ENCODE results near the gene PMVK. TPM values are rescaled to one million over a fixed set of nuclear protein-coding genes. Genes with fewer than 3 reads are reported as not detected.

PMVK gene
- polyA plus RNA-seq, 1 donor from 2014 or later: 21.1 TPM

GRCh38 chr1:154951901-154952657 is 15.6 kb upstream of the PMVK start:
- Histone ChIP-seq H3K79me2 (replicated peaks; ENCODE audit: insufficient read depth, low read length) (peaks cover 13% of the 10 kb centered on the region), H3K9ac (ENCODE audit: low read length) (no peak overlapping the region), H4K20me1 (ENCODE audit: insufficient read depth) (no peaks in the 10 kb centered on the region), H3K4me2 (ENCODE audit: low read length) (no peak overlapping the region), H3F3A (ENCODE audit: insufficient read depth, low read length, poor library complexity, severe bottlenecking) (peaks cover 8% of the 10 kb centered on the region), H3K9me3 (ENCODE audit: low read length) (no peaks in the 10 kb centered on the region), H3K9me2 (ENCODE audit: insufficient read depth, low read length) (no peaks in the 10 kb centered on the region), H3K36me3 (ENCODE audit: insufficient read depth, low read length) (no peaks in the 10 kb centered on the region), H2AFZ (ENCODE audit: low read depth, low read length) (no peak overlapping the region), H3K27ac (ENCODE audit: low read length) (no peak overlapping the region), H3K27me3 (ENCODE audit: insufficient read depth, low read depth, low read length) (no peaks in the 10 kb centered on the region), H3K4me3 (ENCODE audit: low read length) (no peak overlapping the region)
- TF ChIP-seq CTCF (IDR thresholded peaks at IDR 0.05; ENCODE audit: poor library complexity, severe bottlenecking): no peak
- TF ChIP-seq MXI1 (conservative IDR thresholded peaks at IDR 0.05; ENCODE audit: poor library complexity, severe bottlenecking): no peak
- TF ChIP-seq REST (IDR thresholded peaks at IDR 0.05; ENCODE audit: borderline replicate concordance): no peak
- no peak for TF ChIP-seq SMC3 (conservative IDR thresholded peaks at IDR 0.05; ENCODE audit: poor library complexity)
- TF ChIP-seq EZH2 (IDR thresholded peaks at IDR 0.05; ENCODE audit: borderline replicate concordance, insufficient read depth, low read length, poor library complexity, severe bottlenecking): no peak
- TF ChIP-seq POLR2AphosphoS5 (IDR thresholded peaks at IDR 0.05): no peak
- TF ChIP-seq TAF1 (IDR thresholded peaks at IDR 0.05; ENCODE audit: low read depth): no peak
- no peak for TF ChIP-seq RAD21 (conservative IDR thresholded peaks at IDR 0.05)
- TF ChIP-seq EP300 (conservative IDR thresholded peaks at IDR 0.05; ENCODE audit: poor library complexity, severe bottlenecking): no peak

- H2AFZ ChIP-seq (ENCODE audit: low read depth, low read length): no peak overlapping the region
- H3F3A ChIP-seq (ENCODE audit: insufficient read depth, low read length, poor library complexity, severe bottlenecking): no peaks in the 10 kb centered on the region
- H3K27me3 ChIP-seq (ENCODE audit: insufficient read depth, low read depth, low read length): no peaks in the 10 kb centered on the region
These were observed 11.6 kb upstream of the PMVK start for GRCh38 chr1:154948079-154948478.

More at GRCh38 chr1:154948079-154948478, 11.6 kb upstream of the PMVK start:
- H3K4me3 ChIP-seq (ENCODE audit: low read length): no peak overlapping the region
- no peak overlapping the region for H3K9ac ChIP-seq (ENCODE audit: low read length)
- TF ChIP-seq REST (IDR thresholded peaks at IDR 0.05; ENCODE audit: borderline replicate concordance) (no peak), RAD21 (conservative IDR thresholded peaks at IDR 0.05) (no peak), CTCF (IDR thresholded peaks at IDR 0.05; ENCODE audit: poor library complexity, severe bottlenecking) (no peak), TAF1 (IDR thresholded peaks at IDR 0.05; ENCODE audit: low read depth) (no peak), POLR2AphosphoS5 (IDR thresholded peaks at IDR 0.05) (no peak), MXI1 (conservative IDR thresholded peaks at IDR 0.05; ENCODE audit: poor library complexity, severe bottlenecking) (no peak), EZH2 (IDR thresholded peaks at IDR 0.05; ENCODE audit: borderline replicate concordance, insufficient read depth, low read length, poor library complexity, severe bottlenecking) (no peak), SMC3 (conservative IDR thresholded peaks at IDR 0.05; ENCODE audit: poor library complexity) (no peak), EP300 (conservative IDR thresholded peaks at IDR 0.05; ENCODE audit: poor library complexity, severe bottlenecking) (no peak)
- H3K9me2 ChIP-seq (ENCODE audit: insufficient read depth, low read length): no peaks in the 10 kb centered on the region
- H3K9me3 ChIP-seq (ENCODE audit: low read length): no peaks in the 10 kb centered on the region
- no peaks in the 10 kb centered on the region for H4K20me1 ChIP-seq (ENCODE audit: insufficient read depth)
- H3K27ac ChIP-seq (ENCODE audit: low read length): no peak overlapping the region
- H3K36me3 ChIP-seq (ENCODE audit: insufficient read depth, low read length): no peaks in the 10 kb centered on the region
- H3K4me2 ChIP-seq (ENCODE audit: low read length): no peak overlapping the region
- peaks cover 5% of the 10 kb centered on the region for H3K79me2 ChIP-seq (replicated peaks; ENCODE audit: insufficient read depth, low read length)
